ENCODE measurements around the gene KHDC1L. TPM values are rescaled to one million over a fixed set of nuclear protein-coding genes. Genes with fewer than 3 reads are reported as not detected.

KHDC1L gene
- total and polyA plus RNA-seq, 2 donors (not counting 1 experiment from before 2014, with no cell fraction given): not detected

DNA sequence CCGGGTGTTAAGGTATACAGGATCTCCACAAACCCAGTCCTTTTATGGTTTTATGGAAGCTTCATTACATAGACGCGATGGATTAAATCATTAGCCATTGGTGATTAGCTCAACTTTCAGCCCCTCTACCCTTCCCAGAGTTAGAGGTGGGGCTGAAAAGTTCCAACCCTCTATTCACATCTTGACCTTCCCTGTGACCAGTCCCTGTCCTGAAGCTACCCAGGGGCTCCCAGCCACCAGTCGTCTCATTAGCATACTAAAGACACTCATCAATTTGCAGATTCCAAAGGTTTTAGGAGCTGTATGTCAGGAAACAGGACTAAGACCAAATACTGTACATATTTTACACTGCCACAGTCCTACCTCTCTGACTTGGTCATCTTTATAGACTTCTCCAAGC lies 21.0 kb downstream of the KHDC1L start:
- no peak overlapping the region for H3K27ac ChIP-seq (ENCODE audit: low read length in 2 of 2)
- WGBS (ENCODE audit: insufficient coverage): 82% methylated on average over 1 of the region's 4 CpGs
- no peaks in the 10 kb centered on the region for H4K20me1 ChIP-seq (ENCODE audit: control insufficient read depth, insufficient read depth, low read length, poor library complexity, severe bottlenecking)
- Mint-ChIP-seq H3K9me3 (ENCODE audit: insufficient read depth) (no peaks in the 10 kb centered on the region), H3K4me3 (no peak overlapping the region), H3K27me3 (peaks cover 5% of the 10 kb centered on the region), H3K27ac (no peak overlapping the region), H3K4me1 (no peaks in the 10 kb centered on the region)
- no peak for ATAC-seq (ENCODE audit: low read depth)
- no peak overlapping the region for H3K9ac ChIP-seq (ENCODE audit: low read length)
- no peaks in the 10 kb centered on the region for H3K4me1 ChIP-seq (ENCODE audit: control insufficient read depth in 2 of 2, insufficient read depth in 2 of 2, low read length in 2 of 2)
- no peak overlapping the region for H3K4me2 ChIP-seq (replicated peaks; ENCODE audit: low read depth, low read length, poor library complexity, severe bottlenecking)
- H3K79me2 ChIP-seq (ENCODE audit: control insufficient read depth, insufficient read depth, low read length): no peaks in the 10 kb centered on the region
- H3K36me3 ChIP-seq (replicated peaks in 1 of 2; ENCODE audit: control extremely low read depth in 1 of 2, control insufficient read depth in 1 of 2, extremely low read depth in 1 of 2, insufficient read depth in 2 of 2, low read length in 1 of 2): no peaks in the 10 kb centered on the region
- no peak overlapping the region for H3K4me3 ChIP-seq (ENCODE audit: control extremely low read depth in 1 of 5, extremely low read depth in 1 of 5, insufficient read depth in 1 of 5, low read depth in 2 of 5, low read length in 4 of 5)
- intact Hi-C loops (cut with micrococcal nuclease): no loop called here
- TF ChIP-seq, protein P1, sequence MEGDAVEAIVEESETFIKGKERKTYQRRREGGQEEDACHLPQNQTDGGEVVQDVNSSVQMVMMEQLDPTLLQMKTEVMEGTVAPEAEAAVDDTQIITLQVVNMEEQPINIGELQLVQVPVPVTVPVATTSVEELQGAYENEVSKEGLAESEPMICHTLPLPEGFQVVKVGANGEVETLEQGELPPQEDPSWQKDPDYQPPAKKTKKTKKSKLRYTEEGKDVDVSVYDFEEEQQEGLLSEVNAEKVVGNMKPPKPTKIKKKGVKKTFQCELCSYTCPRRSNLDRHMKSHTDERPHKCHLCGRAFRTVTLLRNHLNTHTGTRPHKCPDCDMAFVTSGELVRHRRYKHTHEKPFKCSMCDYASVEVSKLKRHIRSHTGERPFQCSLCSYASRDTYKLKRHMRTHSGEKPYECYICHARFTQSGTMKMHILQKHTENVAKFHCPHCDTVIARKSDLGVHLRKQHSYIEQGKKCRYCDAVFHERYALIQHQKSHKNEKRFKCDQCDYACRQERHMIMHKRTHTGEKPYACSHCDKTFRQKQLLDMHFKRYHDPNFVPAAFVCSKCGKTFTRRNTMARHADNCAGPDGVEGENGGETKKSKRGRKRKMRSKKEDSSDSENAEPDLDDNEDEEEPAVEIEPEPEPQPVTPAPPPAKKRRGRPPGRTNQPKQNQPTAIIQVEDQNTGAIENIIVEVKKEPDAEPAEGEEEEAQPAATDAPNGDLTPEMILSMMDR (IDR thresholded peaks at IDR 0.05): no peak
- no peak for TF ChIP-seq EZH2 (IDR thresholded peaks at IDR 0.05; ENCODE audit: borderline replicate concordance, insufficient read depth, low read depth, low read length, poor library complexity, severe bottlenecking)
- ChIA-PET CTCF (interaction anchor here (0.6 kb wide), 1 partner anchor 54 kb away, joined by 3 read pairs; no protein-coding TSS in a partner anchor), POLR2A (no interaction called here)
- H3K9me3 ChIP-seq (ENCODE audit: control extremely low read depth in 1 of 3, control insufficient read depth in 2 of 3, insufficient read depth in 1 of 3, low read length in 2 of 3): peaks cover 0 to 5% (median 0%) of the 10 kb centered on the region in 3 donors
- DNase-seq: no peak
- H2AFZ ChIP-seq (ENCODE audit: insufficient read depth, low read depth, low read length, poor library complexity, severe bottlenecking): no peak overlapping the region
- H3K27me3 ChIP-seq (replicated peaks in 1 of 4; ENCODE audit: control extremely low read depth in 1 of 4, control insufficient read depth in 3 of 4, insufficient read depth in 4 of 4, low read length in 3 of 4): peaks cover 0 to 3% (median 0%) of the 10 kb centered on the region in 4 experiments

DNA sequence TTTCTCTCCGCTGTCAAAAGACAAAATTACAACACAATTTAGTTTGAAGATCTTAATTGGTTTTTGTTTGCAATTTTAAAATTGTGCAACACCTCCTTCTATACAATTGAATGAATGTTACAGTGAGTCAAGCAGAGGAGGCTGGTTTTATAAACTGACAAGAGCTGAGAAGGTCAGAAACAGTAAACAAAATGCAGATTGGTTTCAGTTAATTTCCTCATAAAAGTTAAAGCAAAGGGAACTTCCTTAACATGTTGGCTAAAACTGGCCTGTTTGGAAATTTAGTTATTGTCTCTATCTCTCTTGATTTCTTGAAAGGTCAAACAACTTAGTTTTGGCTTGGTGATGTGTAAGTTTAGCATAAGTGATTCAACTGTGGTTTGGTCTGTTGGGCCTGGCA lies 22.2 kb downstream of the KHDC1L start:
- Histone ChIP-seq H3K9ac (ENCODE audit: low read length) (no peak overlapping the region), H3K9me3 (ENCODE audit: control extremely low read depth in 1 of 3, control insufficient read depth in 2 of 3, insufficient read depth in 1 of 3, low read length in 2 of 3) (peaks cover 0 to 5% (median 0%) of the 10 kb centered on the region in 3 donors), H3K27ac (ENCODE audit: low read length in 2 of 2) (no peak overlapping the region), H3K4me1 (ENCODE audit: control insufficient read depth in 2 of 2, insufficient read depth in 2 of 2, low read length in 2 of 2) (no peaks in the 10 kb centered on the region), H3K4me2 (replicated peaks; ENCODE audit: low read depth, low read length, poor library complexity, severe bottlenecking) (no peak overlapping the region), H2AFZ (ENCODE audit: insufficient read depth, low read depth, low read length, poor library complexity, severe bottlenecking) (no peak overlapping the region), H3K79me2 (ENCODE audit: control insufficient read depth, insufficient read depth, low read length) (no peaks in the 10 kb centered on the region), H3K27me3 (replicated peaks in 1 of 4; ENCODE audit: control extremely low read depth in 1 of 4, control insufficient read depth in 3 of 4, insufficient read depth in 4 of 4, low read length in 3 of 4) (peaks cover 0 to 3% (median 0%) of the 10 kb centered on the region in 4 experiments), H3K36me3 (replicated peaks in 1 of 2; ENCODE audit: control extremely low read depth in 1 of 2, control insufficient read depth in 1 of 2, extremely low read depth in 1 of 2, insufficient read depth in 2 of 2, low read length in 1 of 2) (no peaks in the 10 kb centered on the region), H4K20me1 (ENCODE audit: control insufficient read depth, insufficient read depth, low read length, poor library complexity, severe bottlenecking) (no peaks in the 10 kb centered on the region), H3K4me3 (ENCODE audit: control extremely low read depth in 1 of 5, extremely low read depth in 1 of 5, insufficient read depth in 1 of 5, low read depth in 2 of 5, low read length in 4 of 5) (no peak overlapping the region)
- POLR2A ChIA-PET: no interaction called here
- no peaks in the 10 kb centered on the region for H3K9me3 Mint-ChIP-seq (ENCODE audit: insufficient read depth)
- peaks cover 5% of the 10 kb centered on the region for H3K27me3 Mint-ChIP-seq
- intact Hi-C loops (cut with micrococcal nuclease): no loop called here
- no peak for DNase-seq
- CTCF ChIA-PET: no interaction called here
- no CpG with 5 or more reads among the region's 1 CpG for WGBS (ENCODE audit: insufficient coverage)
- H3K27ac Mint-ChIP-seq: no peak overlapping the region
- no peak overlapping the region for H3K4me3 Mint-ChIP-seq
- no peaks in the 10 kb centered on the region for H3K4me1 Mint-ChIP-seq
- ATAC-seq (ENCODE audit: low read depth): no peak
- TF ChIP-seq, protein P1 (IDR thresholded peaks at IDR 0.05): no peak
- no peak for TF ChIP-seq EZH2 (IDR thresholded peaks at IDR 0.05; ENCODE audit: borderline replicate concordance, insufficient read depth, low read depth, low read length, poor library complexity, severe bottlenecking)

Data from B cell (primary cell).